HEK293 (cell line): ENCODE data around the gene RAD51.

Source experiments
- CTCF ChIP-seq: fragments of 450-650 bp; formaldehyde crosslinking; IDR thresholded peaks from 2 replicates; pipeline ENCODE4 v1.5.1; 2016; ENCODE audit warnings: missing biosample characterization, missing genetic modification characterization
- IKZF3 ChIP-seq: fragments of 450-650 bp; IDR thresholded peaks from 2 replicates; pipeline ENCODE4 v1.5.0; 2018; ENCODE audit warnings: missing biosample characterization, mild to moderate bottlenecking, missing genetic modification characterization, moderate library complexity
- KLF17 ChIP-seq: fragments of 450-650 bp; formaldehyde crosslinking; IDR thresholded peaks from 2 replicates; pipeline ENCODE4 v1.5.1; 2016; ENCODE audit warnings: missing biosample characterization, missing genetic modification characterization
- KLF7 ChIP-seq: fragments of 450-650 bp; formaldehyde crosslinking; IDR thresholded peaks from 2 replicates; pipeline ENCODE4 v1.5.1; 2016; ENCODE audit warnings: missing biosample characterization, missing genetic modification characterization, borderline replicate concordance
- KLF9 ChIP-seq: fragments of 450-650 bp; formaldehyde crosslinking; IDR thresholded peaks from 2 replicates; pipeline ENCODE4 v1.5.1; 2016; ENCODE audit warnings: missing biosample characterization, missing genetic modification characterization, low read depth
- PRDM10 ChIP-seq: fragments of 450-650 bp; formaldehyde crosslinking; IDR thresholded peaks from 2 replicates; pipeline ENCODE4 v1.5.1; 2016; ENCODE audit warnings: missing biosample characterization, missing genetic modification characterization
- YY1 ChIP-seq: fragments of 450-650 bp; formaldehyde crosslinking; IDR thresholded peaks from 2 replicates; pipeline ENCODE4 v1.5.1; 2018; ENCODE audit warnings: missing biosample characterization, missing genetic modification characterization
- ZBTB1 ChIP-seq: fragments of 450-650 bp; formaldehyde crosslinking; IDR thresholded peaks from 2 replicates; pipeline ENCODE4 v1.5.1; 2016; ENCODE audit warnings: missing biosample characterization, missing genetic modification characterization
- ZBTB20 ChIP-seq: fragments of 450-650 bp; formaldehyde crosslinking; IDR thresholded peaks from 2 replicates; pipeline ENCODE4 v1.5.1; 2016; ENCODE audit warnings: missing biosample characterization, missing genetic modification characterization
- ZBTB7A ChIP-seq: fragments of 450-650 bp; formaldehyde crosslinking; IDR thresholded peaks from 2 replicates; pipeline ENCODE4 v1.5.1; 2016; ENCODE audit warnings: low read depth, missing biosample characterization, missing genetic modification characterization
- ZFP69B ChIP-seq: fragments of 450-650 bp; formaldehyde crosslinking; IDR thresholded peaks from 2 replicates; pipeline ENCODE4 v1.5.1; 2016; ENCODE audit warnings: missing biosample characterization, missing genetic modification characterization
- ZNF10 ChIP-seq: fragments of 450-650 bp; formaldehyde crosslinking; IDR thresholded peaks from 2 replicates; pipeline ENCODE4 v1.5.1; 2017; ENCODE audit warnings: missing biosample characterization, missing genetic modification characterization
- ZNF16 ChIP-seq: fragments of 450-650 bp; formaldehyde crosslinking; IDR thresholded peaks from 2 replicates; pipeline ENCODE4 v1.5.1; 2016; ENCODE audit warnings: low read depth, missing biosample characterization, missing genetic modification characterization
- ZNF18 ChIP-seq: fragments of 450-650 bp; formaldehyde crosslinking; IDR thresholded peaks from 2 replicates; pipeline ENCODE4 v1.5.1; 2016; ENCODE audit warnings: missing biosample characterization, missing genetic modification characterization
- ZNF184 ChIP-seq: fragments of 450-650 bp; IDR thresholded peaks from 2 replicates; pipeline ENCODE4 v1.5.1; 2018; ENCODE audit warnings: missing biosample characterization, mild to moderate bottlenecking, missing genetic modification characterization
- ZNF2 ChIP-seq: fragments of 450-650 bp; formaldehyde crosslinking; IDR thresholded peaks from 2 replicates; pipeline ENCODE4 v1.5.1; 2016; ENCODE audit warnings: missing biosample characterization, missing genetic modification characterization
- ZNF366 ChIP-seq: fragments of 450-650 bp; formaldehyde crosslinking; conservative IDR thresholded peaks from 2 replicates; pipeline ENCODE4 v1.5.1; 2016; ENCODE audit warnings: missing biosample characterization, missing genetic modification characterization
- ZNF391 ChIP-seq: fragments of 450-650 bp; formaldehyde crosslinking; IDR thresholded peaks from 2 replicates; pipeline ENCODE4 v1.5.1; 2016; ENCODE audit warnings: low read depth, missing biosample characterization, missing genetic modification characterization, borderline replicate concordance
- ZNF501 ChIP-seq: fragments of 450-650 bp; formaldehyde crosslinking; IDR thresholded peaks from 2 replicates; pipeline ENCODE4 v1.5.1; 2016; ENCODE audit warnings: missing biosample characterization, missing genetic modification characterization
- ZNF521 ChIP-seq: fragments of 450-650 bp; formaldehyde crosslinking; IDR thresholded peaks from 2 replicates; pipeline ENCODE4 v1.5.1; 2017; ENCODE audit warnings: missing biosample characterization, mild to moderate bottlenecking, missing genetic modification characterization
- ZNF561 ChIP-seq: fragments of 450-650 bp; IDR thresholded peaks from 2 replicates; pipeline ENCODE4 v1.5.1; 2018; ENCODE audit warnings: missing biosample characterization, missing genetic modification characterization, borderline replicate concordance
- ZNF580 ChIP-seq: fragments of 450-650 bp; formaldehyde crosslinking; IDR thresholded peaks from 2 replicates; pipeline ENCODE4 v1.5.1; 2016; ENCODE audit warnings: missing biosample characterization, missing genetic modification characterization
- ZNF623 ChIP-seq: fragments of 450-650 bp; formaldehyde crosslinking; IDR thresholded peaks from 2 replicates; pipeline ENCODE4 v1.5.1; 2016; ENCODE audit warnings: missing biosample characterization, missing genetic modification characterization
- ZNF654 ChIP-seq: fragments of 450-650 bp; formaldehyde crosslinking; IDR thresholded peaks from 2 replicates; pipeline ENCODE4 v1.5.1; 2016; ENCODE audit warnings: low read depth, missing biosample characterization, missing genetic modification characterization
- ZNF660 ChIP-seq: fragments of 450-650 bp; IDR thresholded peaks from 2 replicates; pipeline ENCODE4 v1.5.1; 2018; ENCODE audit warnings: missing biosample characterization, mild to moderate bottlenecking, missing genetic modification characterization
- ZXDB ChIP-seq: fragments of 450-650 bp; formaldehyde crosslinking; IDR thresholded peaks from 2 replicates; pipeline ENCODE4 v1.5.1; 2016; ENCODE audit warnings: missing biosample characterization, missing genetic modification characterization

RAD51 gene

GRCh38 chr15:40754883-40755811 lies 60.2 kb downstream of the RAD51 start, which contains the start of gene RMDN3 (continued):
- TF ChIP-seq ZNF391, result 0 out of 2 replicates have a peak, but pooled peaks have one; percentile 15
- TF ChIP-seq ZFP69B (tag by site-specific recombination), result peak; percentile 47; the same call in 1 of the 2 replicates
- peak; percentile 92 for TF ChIP-seq ZXDB (tag by site-specific recombination)
- TF ChIP-seq ZNF521, result no peak
- TF ChIP-seq ZNF16 (tag by site-specific recombination), result no peak
- peak; percentile 68; the same call in 1 of the 2 replicates for TF ChIP-seq ZNF660 (tag by site-specific recombination)
- peak; percentile 76; the same call in 1 of the 2 replicates for TF ChIP-seq ZNF561 (tag by site-specific recombination)
- peak; percentile 48; the same call in 1 of the 2 replicates for TF ChIP-seq ZBTB20 (tag by site-specific recombination)
- TF ChIP-seq ZNF580 (tag by site-specific recombination), result 0 out of 2 replicates have a peak, but pooled peaks have one; percentile 49
- 0 out of 2 replicates have a peak, but pooled peaks have one; percentile 9 for TF ChIP-seq CTCF (tag by site-specific recombination)
- TF ChIP-seq KLF9, result peak; percentile 86
- peak; percentile 87 for TF ChIP-seq ZNF366 (tag by site-specific recombination)
- 0 out of 2 replicates have a peak, but pooled peaks have one; percentile 47 for TF ChIP-seq KLF7 (tag by site-specific recombination)
- no peak; the same call in none of the 2 replicates for TF ChIP-seq ZNF623 (tag by site-specific recombination)
- TF ChIP-seq YY1 (tag by site-specific recombination), result peak; percentile 73
- 0 out of 2 replicates have a peak, but pooled peaks have one; percentile 8 for TF ChIP-seq ZBTB1 (tag by site-specific recombination)
- no peak for TF ChIP-seq ZNF654
- 0 out of 2 replicates have a peak, but pooled peaks have one; percentile 52 for TF ChIP-seq ZNF10 (tag by site-specific recombination)
- TF ChIP-seq PRDM10 (tag by site-specific recombination), result peak; percentile 88
- TF ChIP-seq IKZF3 (tag by site-specific recombination), result peak; percentile 80
- TF ChIP-seq ZNF501 (tag by site-specific recombination), result peak; percentile 49; the same call in 1 of the 2 replicates
- TF ChIP-seq KLF17 (tag by site-specific recombination), result peak; percentile 51; the same call in 1 of the 2 replicates
- TF ChIP-seq ZNF2 (tag by site-specific recombination), result peak; percentile 59; the same call in 1 of the 2 replicates
- TF ChIP-seq ZNF184 (tag by site-specific recombination), result 0 out of 2 replicates have a peak, but pooled peaks have one; percentile 27
- TF ChIP-seq ZNF18, result peak; percentile 89
- TF ChIP-seq ZBTB7A (tag by site-specific recombination), result no peak; the same call in 1 of the 2 replicates
- TF ChIP-seq, all 188 proteins: peak for 55
